Measurements from ENCODE around the gene FYB1.

FYB1 gene

GRCh38 chr5:39076757-39077728, 142.3 kb downstream of the FYB1 start:
- DNase-seq, result no peak

DNA sequence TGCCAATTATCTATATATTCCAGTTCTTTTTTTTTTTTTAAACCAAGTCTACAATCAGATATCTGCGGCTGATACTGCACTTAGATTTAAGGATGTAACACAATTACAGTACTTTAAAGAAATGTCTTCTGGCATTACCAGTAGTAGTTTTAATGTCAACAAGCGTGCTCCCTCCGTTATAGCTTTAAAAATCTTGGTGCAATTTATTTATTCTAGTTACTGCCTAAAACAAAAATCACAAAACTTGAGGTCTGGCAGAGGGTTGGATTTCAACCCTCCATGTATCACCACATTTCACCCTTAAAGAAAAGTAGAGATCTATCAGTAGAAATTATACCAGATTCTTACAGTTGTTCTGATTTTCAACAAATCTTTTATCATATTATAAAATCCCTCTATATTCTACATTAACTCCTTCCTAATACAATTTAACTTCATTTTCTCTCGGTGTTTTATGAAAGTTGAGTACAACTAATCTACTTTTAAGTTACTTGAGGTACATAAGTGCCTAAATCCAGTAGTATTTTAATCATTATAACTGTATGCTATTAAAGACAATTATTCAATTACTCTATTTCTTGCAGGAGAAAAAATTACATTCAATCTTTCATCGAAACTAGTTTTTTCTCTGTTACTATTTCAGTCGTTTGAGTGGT, 143.1 kb downstream of the FYB1 start:
- no peak for DNase-seq

DNA sequence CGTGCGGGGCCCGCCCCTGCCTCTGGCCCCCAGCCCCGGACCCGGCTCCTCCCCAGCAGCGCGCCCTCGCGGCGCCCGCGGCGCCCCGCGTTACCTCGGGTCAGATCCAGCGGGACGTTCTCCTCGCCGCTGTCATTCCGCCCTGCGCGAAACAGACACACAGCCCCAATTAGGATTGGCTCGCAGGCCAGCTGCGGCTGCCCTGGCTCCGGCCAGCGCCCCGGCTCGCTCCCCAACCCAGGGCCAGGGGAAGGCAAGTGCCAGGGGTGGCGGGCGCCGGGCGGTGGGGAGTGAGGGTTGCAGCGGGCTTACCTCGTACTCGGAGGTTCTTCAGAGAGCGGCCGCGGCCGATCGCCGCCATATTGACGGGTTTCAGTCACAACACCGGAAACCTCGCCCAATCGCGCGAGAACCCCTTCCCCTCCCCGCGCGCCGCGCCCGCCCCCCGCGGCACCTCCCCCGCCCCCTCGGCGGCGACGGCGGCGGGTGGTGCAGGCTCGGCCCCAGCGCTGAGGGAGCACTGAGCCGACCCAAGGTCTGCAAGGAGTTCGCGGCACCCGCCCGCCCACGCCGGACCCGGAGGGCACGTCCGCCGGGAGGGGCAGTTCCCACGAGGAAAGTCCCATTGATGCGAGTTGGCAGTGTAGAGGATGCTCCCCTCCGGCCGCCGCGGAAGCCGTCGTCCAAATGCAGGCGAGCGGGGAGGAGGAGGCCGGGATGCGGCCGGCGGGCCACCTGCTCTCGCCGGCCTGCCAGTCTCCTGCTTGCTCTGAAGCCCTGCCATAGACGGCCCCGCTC, 145.1 kb downstream of the FYB1 start, which contains the start of gene RICTOR:
Gene RICTOR (minus strand): TSS at position 383 of the 798 bp plus-strand sequence. CDS start 22 bp downstream, at position 361.
- peak; percentile 93 for DNase-seq

DNA sequence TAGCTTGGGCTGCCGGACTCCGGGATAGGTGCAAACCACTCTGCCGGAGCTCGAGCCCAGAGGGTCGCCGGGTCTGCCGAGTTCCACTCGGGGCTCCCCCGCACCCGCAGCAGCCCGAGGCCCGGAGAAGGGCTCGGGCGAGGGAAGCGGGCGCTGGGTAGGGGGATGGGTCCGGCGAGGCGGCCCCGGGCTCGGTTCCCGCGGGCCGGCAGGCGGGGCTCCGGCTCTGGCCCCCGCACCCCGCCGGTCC, 145.7 kb downstream of the FYB1 start:
- DNase-seq, result no peak

GRCh38 chr5:39072925-39073766, 146.2 kb downstream of the FYB1 start:
- peak; percentile 67 for DNase-seq

- DNase-seq, result no peak
These were observed 151.3 kb downstream of the FYB1 start for GRCh38 chr5:39068099-39068498.

GRCh38 chr5:39064450-39064849, 154.9 kb downstream of the FYB1 start:
- no peak for DNase-seq

- DNase-seq, result no peak
These were observed 156.3 kb downstream of the FYB1 start for GRCh38 chr5:39063037-39063436.

GRCh38 chr5:39062530-39062929, 156.8 kb downstream of the FYB1 start:
- no peak for DNase-seq

- no peak for DNase-seq
These were observed 157.3 kb downstream of the FYB1 start for GRCh38 chr5:39062104-39062503.

DNA sequence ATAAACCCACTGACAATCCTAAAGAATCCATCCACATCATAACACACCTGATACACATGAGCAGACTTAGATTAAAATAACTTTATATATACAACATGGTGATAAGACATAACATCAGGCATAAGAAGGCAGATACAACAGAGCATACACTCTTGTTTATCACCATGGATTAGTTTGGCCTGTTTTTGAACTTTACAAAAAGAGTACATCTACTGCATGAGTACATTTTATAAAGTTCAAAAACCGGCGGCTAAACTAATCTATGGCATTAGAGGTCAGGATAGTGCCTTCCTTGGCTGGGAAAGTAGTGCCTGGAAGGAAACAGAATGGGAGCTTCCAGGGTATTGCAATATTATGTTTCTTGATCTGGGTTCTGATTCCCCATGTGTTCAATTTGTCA, 160.3 kb downstream of the FYB1 start:
- no peak for DNase-seq

DNA sequence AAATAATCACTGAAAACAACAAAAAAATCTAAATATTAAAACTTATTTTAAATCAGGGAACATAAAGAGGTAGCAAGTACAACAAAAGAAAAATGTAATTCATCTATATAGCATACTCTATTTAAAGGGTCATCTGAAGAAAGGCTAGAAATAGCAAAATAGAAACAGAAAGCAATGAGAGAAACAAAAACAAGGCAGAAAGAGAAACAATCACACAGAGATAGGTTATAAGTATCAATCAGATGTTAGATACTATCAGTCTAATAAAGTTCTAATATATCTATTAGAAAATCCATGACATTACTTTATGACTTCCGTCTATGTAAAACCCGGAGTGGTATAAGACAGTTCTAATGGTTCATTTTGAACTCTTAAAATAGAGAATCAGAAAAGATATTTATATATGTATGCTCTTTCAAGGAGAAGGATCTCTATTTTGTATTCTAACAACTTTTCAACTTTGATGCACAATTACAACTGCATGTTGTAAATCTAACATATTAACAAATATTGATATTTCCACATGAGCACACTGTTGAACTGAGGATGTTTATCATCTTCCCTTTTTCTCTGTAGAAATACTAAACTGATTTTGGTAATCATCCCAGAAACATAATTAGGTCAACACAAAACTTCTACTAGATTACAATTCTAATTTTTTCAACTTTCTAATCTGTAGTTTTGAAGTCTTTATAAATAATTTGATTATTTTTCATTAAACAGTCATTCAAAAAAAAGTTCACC, 161.0 kb downstream of the FYB1 start:
- DNase-seq, result no peak

DNA sequence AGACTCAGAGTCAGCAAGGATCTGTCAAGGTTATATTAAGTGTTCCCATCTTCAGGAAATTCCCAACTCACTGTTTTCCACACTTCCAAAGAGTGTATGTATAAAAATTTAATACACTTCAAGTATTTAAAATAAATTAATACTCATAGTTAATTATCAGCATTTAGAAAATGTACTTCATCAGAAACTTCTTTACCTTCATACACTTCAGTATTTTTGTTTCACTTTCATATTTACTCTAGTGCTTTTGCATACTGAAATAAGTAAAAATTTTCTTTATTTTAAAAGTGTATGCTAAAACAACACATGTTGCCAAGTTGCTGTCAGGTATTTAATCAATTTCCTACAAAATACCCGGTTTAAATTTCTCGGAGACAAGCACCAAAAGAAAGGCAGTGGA, 161.6 kb downstream of the FYB1 start:
- no peak for DNase-seq

- no peak for DNase-seq
These were observed 163.5 kb downstream of the FYB1 start for GRCh38 chr5:39055768-39056398.
